Activated CD8-positive, alpha-beta T cell treated with anti-CD3 and anti-CD28 coated beads, Interleukin-2, amount 10 ng/mL, durations not matched to agents 7 days and 5 days (primary cell): ENCODE data around the gene ATXN3. TPM values are rescaled to one million over a fixed set of nuclear protein-coding genes. Genes with fewer than 3 reads are reported as not detected.

Source experiments
- ATAC-seq: fragments of 150-1000 bp; cut with Tn5 transposase; one replicate; pipeline ENCODE4 v1.10.0; 2021; ENCODE audit warnings: moderate library complexity
- CTCF ChIA-PET: fragments of 350-600 bp; sonication (Branson Sonifier 250); formaldehyde crosslinking; loops from one replicate; lab custom pipeline; 2021; ENCODE audit warnings: antibody characterized with exemption; lab: Charles Lee
- POLR2A ChIA-PET: fragments of 350-600 bp; sonication (Branson Sonifier 250); formaldehyde crosslinking; loops from one replicate; lab custom pipeline; 2021; ENCODE audit warnings: antibody characterized with exemption; lab: Charles Lee
- DNase-seq: peaks from one replicate; pipeline ENCODE4 v3.0.0-alpha.2; 2020
- H3K27ac Mint-ChIP-seq: one replicate; pipeline ENCODE4 v1.8.0; 2021; ENCODE audit warnings: mild to moderate bottlenecking, mixed read lengths
- H3K27me3 Mint-ChIP-seq: one replicate; pipeline ENCODE4 v1.8.0; 2021; ENCODE audit warnings: low read depth, mixed read lengths
- H3K36me3 Mint-ChIP-seq: one replicate; pipeline ENCODE4 v1.8.0; 2021; ENCODE audit warnings: low read depth, mixed read lengths
- H3K4me1 Mint-ChIP-seq: one replicate; pipeline ENCODE4 v1.8.0; 2021; ENCODE audit warnings: low read depth, mixed read lengths
- H3K4me3 Mint-ChIP-seq: one replicate; pipeline ENCODE4 v1.8.0; 2021; ENCODE audit warnings: mild to moderate bottlenecking, mixed read lengths
- H3K9me3 Mint-ChIP-seq: one replicate; pipeline ENCODE4 v1.8.0; 2022; ENCODE audit warnings: mixed read lengths; ENCODE audit not compliant: insufficient read depth
- total RNA-seq, 2 experiments: library from RNA; stranded (reverse); gene quantifications; one replicate each; pipeline ENCODE4 v1.2.3, GENCODE V29; 2021

The ATXN3 gene
- total RNA-seq, 2 experiments from 2014 or later = 25.8 to 26.0 TPM

GRCh38 chr14:92121670-92122350 lies 15.4 kb upstream of the ATXN3 start, which contains the start of the genes CPSF2 and NDUFB1:
Gene CPSF2, plus strand, starts transcription at chr14:92121969. Its CDS starts 9,016 bp downstream, at chr14:92130985.
Gene NDUFB1, minus strand, starts transcription at chr14:92121706. Its CDS starts 4,069 bp downstream, at chr14:92117637.
- ChIA-PET CTCF (interaction anchor here (0.8 to 13.4 kb wide), 9 partner anchors 11 to 540 kb away, joined by 3 to 213 read pairs (median 4); partner anchors contain the start of gene ATXN3), POLR2A (interaction anchor here (0.6 to 3.6 kb wide), 16 partner anchors 10 to 619 kb away, joined by 3 to 31 read pairs (median 4); partner anchors contain the start of genes ATXN3 and TRIP11)
- H3K27ac Mint-ChIP-seq = peak within 1 kb of the TSS; percentile 100
- H3K4me3 Mint-ChIP-seq = peak within 1 kb of the TSS; percentile 97
- peaks cover 46% of the 10 kb centered on the region for H3K36me3 Mint-ChIP-seq
- DNase-seq (peak; percentile 88), ATAC-seq (peak; percentile 93)
- H3K4me1 Mint-ChIP-seq = peaks cover 48% of the 10 kb centered on the region
- H3K9me3 Mint-ChIP-seq = no peaks in the 10 kb centered on the region
- no peaks in the 10 kb centered on the region for H3K27me3 Mint-ChIP-seq

GRCh38 chr14:92121207-92121669 lies 14.9 kb upstream of the ATXN3 start:
- peak; percentile 50 for DNase-seq
- H3K27me3 Mint-ChIP-seq = no peaks in the 10 kb centered on the region
- no peaks in the 10 kb centered on the region for H3K9me3 Mint-ChIP-seq
- peaks cover 43% of the 10 kb centered on the region for H3K4me1 Mint-ChIP-seq
- peak; percentile 32 for ATAC-seq
- peaks cover 46% of the 10 kb centered on the region for H3K36me3 Mint-ChIP-seq
- H3K4me3 Mint-ChIP-seq = peak overlapping the region; percentile 97
- POLR2A ChIA-PET = interaction anchor here (0.6 to 3.6 kb wide), 14 partner anchors 10 to 618 kb away, joined by 3 to 31 read pairs (median 4); partner anchors contain the start of genes ATXN3 and TRIP11
- peak overlapping the region; percentile 100 for H3K27ac Mint-ChIP-seq
- CTCF ChIA-PET = interaction anchor here (0.8 to 13.4 kb wide), 8 partner anchors 11 to 540 kb away, joined by 3 to 213 read pairs (median 4); partner anchors contain the start of gene ATXN3

- Mint-ChIP-seq H3K4me3 (no peak overlapping the region), H3K27me3 (no peaks in the 10 kb centered on the region), H3K4me1 (peaks cover 26% of the 10 kb centered on the region), H3K27ac (no peak overlapping the region), H3K36me3 (no peaks in the 10 kb centered on the region), H3K9me3 (no peaks in the 10 kb centered on the region)
- ATAC-seq (no peak), DNase-seq (no peak)
- ChIA-PET CTCF (interaction anchor here (4.7 kb wide), 1 partner anchor 11 kb away, joined by 213 read pairs; the partner anchor contains the start of genes CPSF2 and NDUFB1), POLR2A (interaction anchor here (0.7 to 1.6 kb wide), 2 partner anchors 12 to 69 kb away, joined by 3 to 17 read pairs; partner anchors contain the start of genes CPSF2 and NDUFB1)
Observed at GRCh38 chr14:92109490-92109889, 3.1 kb upstream of the ATXN3 start.

DNA sequence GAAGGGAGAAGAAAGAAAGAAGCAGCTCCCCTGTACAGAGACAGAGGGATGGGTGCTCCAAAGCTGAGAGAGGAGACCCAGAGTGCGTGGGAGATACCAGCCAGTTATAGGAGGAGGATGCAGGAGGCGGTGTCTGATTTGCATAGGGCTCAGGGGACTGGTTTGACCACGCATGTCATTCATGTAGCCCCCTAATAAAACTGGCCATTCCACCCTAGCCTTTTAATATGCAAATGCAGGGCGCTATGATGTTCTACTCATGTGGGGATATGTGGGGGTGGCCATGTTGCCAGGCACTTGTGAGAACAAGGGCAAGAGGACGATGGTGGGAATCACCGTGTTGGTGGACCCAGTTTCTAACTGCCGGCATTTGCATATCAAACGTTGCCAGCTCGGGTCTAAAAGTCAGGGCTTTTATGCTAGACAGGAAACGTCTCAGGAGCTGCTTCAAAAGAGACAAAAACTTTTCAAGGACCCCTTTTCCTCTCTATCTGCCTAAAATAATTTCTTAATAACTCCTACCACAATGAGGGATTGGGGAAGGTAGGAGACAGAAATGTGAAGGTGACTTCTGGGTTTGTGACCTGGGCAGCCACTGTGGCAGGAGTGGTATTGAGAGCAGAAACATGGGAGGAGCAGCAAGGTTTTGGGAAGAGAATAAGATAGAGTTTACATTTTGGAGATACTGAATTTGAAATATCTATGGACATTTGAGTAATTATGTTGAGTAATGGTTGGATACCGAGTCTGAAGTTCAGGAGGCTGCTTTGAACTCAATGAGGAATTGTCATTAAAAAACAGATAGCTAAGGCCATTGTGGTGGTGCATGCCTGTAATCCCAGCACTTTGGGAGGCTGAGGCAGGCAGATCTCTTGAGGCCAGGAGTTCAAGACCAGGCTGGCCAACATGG lies 2.2 kb upstream of the ATXN3 start:
- Mint-ChIP-seq H3K9me3 (no peaks in the 10 kb centered on the region), H3K36me3 (no peaks in the 10 kb centered on the region), H3K27ac (peak overlapping the region; percentile 40), H3K27me3 (no peaks in the 10 kb centered on the region), H3K4me3 (peak overlapping the region; percentile 2), H3K4me1 (peaks cover 30% of the 10 kb centered on the region)
- DNase-seq (peak; percentile 33), ATAC-seq (no peak)
- ChIA-PET POLR2A (interaction anchor here (0.7 to 2.5 kb wide), 3 partner anchors 13 to 68 kb away, joined by 3 to 25 read pairs (median 17); partner anchors contain the start of genes CPSF2, NDUFB1 and TRIP11), CTCF (interaction anchor here (0.6 to 4.7 kb wide), 5 partner anchors 12 to 1078 kb away, joined by 3 to 213 read pairs (median 11); partner anchors contain the start of genes CPSF2 and NDUFB1)

DNA sequence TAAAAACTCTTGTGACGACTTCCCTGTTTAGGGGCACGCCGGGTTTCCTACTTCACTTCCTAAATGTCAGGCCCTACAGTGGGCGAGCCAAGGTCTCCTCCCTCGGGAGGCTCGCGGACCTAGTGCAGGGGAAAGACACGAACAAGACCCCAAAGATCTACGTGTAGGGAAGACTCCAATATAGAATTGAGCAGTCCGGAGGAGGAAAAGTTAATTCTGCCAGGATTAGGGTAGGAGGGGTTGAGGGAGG lies 564 bp downstream of the ATXN3 start:
- H3K4me3 Mint-ChIP-seq = peak overlapping the region; percentile 87
- no peaks in the 10 kb centered on the region for H3K9me3 Mint-ChIP-seq
- peaks cover 33% of the 10 kb centered on the region for H3K4me1 Mint-ChIP-seq
- H3K27ac Mint-ChIP-seq = peak overlapping the region; percentile 89
- ATAC-seq (no peak), DNase-seq (no peak)
- no peaks in the 10 kb centered on the region for H3K36me3 Mint-ChIP-seq
- CTCF ChIA-PET = interaction anchor here (0.7 to 4.7 kb wide), 16 partner anchors 11 to 642 kb away, joined by 3 to 213 read pairs (median 6); partner anchors contain the start of genes CPSF2, NDUFB1 and TRIP11
- POLR2A ChIA-PET = interaction anchor here (1.3 to 3.1 kb wide), 4 partner anchors 16 to 690 kb away, joined by 3 to 31 read pairs (median 14); partner anchors contain the start of genes CPSF2, NDUFB1 and TRIP11
- H3K27me3 Mint-ChIP-seq = no peaks in the 10 kb centered on the region

DNA sequence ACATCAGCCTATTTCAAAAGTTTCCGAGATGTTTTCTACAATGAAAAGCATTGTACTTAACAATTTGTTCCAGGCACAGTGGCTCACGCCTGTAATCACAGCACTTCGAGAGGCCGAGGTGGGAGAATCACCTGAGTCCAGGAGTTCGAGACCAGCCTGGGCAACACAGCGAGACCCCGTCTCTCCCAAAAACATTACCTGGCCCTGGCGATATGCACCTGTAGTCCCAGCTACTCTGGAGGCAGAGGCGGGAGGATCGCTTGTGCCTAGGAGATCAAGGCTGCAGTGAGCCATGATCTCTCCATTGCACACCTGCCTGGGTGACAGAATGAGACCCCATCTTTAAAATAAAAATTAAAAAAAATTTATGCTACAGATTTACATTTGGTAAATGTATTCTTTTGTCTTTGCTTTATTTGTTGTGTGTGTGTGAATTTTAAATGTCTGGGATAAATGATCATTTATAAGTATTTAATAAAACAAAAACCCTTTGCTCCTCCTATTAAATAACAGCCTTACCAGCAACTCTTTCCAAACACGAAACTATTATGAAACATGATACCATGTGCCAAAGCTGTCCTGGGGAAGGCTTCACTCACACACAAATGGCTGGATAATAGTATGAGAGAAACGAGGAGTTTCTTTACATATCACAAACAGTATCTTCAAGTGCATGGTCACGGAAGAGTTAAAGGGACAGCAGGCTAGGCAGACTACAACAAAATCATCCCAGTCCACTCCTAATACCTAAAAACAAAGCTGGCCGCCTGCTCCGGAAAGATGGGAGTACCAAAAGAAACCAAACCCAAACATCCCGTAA lies 1.1 kb downstream of the ATXN3 start:
- peak overlapping the region; percentile 89 for H3K27ac Mint-ChIP-seq
- DNase-seq (no peak), ATAC-seq (no peak)
- peaks cover 33% of the 10 kb centered on the region for H3K4me1 Mint-ChIP-seq
- no peaks in the 10 kb centered on the region for H3K36me3 Mint-ChIP-seq
- CTCF ChIA-PET = interaction anchor here (1.1 to 4.7 kb wide), 9 partner anchors 15 to 464 kb away, joined by 3 to 213 read pairs (median 9); partner anchors contain the start of genes CPSF2, NDUFB1 and TRIP11
- POLR2A ChIA-PET = interaction anchor here (1.4 to 3.1 kb wide), 2 partner anchors 16 to 498 kb away, joined by 3 to 31 read pairs; partner anchors contain the start of genes CPSF2 and NDUFB1
- H3K27me3 Mint-ChIP-seq = no peaks in the 10 kb centered on the region
- no peaks in the 10 kb centered on the region for H3K9me3 Mint-ChIP-seq
- H3K4me3 Mint-ChIP-seq = peak overlapping the region; percentile 87

DNA sequence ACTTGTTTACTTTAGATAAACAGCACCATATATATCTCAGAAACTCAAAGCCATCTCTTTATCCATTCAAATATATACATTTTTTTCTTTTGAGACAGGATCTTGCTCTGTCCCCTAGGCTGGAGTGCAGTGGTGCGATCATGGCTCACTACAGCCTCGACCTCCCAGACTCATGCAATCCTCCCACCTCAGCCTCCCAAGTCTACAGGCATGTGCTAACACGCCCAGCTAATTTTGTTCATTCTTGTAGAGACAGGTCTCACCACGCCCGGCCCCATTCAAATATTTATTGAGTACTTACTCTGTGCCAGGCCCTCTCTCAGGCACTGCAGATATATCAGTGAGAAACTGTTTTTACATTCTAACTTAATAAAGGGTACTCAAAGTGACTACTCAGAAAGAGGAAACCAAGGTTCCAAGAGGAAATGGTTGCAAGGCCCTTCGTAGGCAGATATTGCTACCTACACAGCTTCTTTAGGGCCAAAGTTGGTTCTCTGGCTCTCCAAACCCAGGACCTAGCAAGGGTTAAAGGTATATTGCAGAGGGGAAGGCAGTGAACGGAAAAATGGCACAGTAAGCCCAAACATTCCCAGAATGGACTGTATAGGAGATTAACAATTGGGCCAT lies 2.9 kb downstream of the ATXN3 start:
- no peak overlapping the region for H3K4me3 Mint-ChIP-seq
- no peak for DNase-seq
- H3K4me1 Mint-ChIP-seq = peaks cover 31% of the 10 kb centered on the region
- H3K27ac Mint-ChIP-seq = no peak overlapping the region
- ChIA-PET POLR2A (no interaction called here), CTCF (no interaction called here)
- no peaks in the 10 kb centered on the region for H3K9me3 Mint-ChIP-seq
- ATAC-seq = no peak
- H3K27me3 Mint-ChIP-seq = no peaks in the 10 kb centered on the region
- no peaks in the 10 kb centered on the region for H3K36me3 Mint-ChIP-seq

DNA sequence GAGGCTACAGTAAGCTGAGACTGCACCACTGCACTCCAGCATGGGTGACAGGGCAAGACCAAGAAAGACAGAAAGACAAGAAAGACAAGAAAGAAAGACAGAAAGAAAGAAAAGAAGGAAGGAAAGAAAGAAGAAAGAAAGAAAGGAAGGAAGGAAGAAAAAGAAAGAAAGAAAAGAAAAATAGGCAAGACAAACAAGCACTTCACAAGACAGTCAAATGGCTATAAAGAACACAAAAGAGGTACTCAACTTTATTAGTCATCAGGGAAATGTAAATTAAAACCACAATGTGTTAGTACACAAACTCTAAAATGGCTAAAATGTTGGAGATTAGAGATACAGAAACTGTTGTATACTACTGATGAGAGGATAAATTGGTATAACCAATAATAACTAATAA lies 6.6 kb downstream of the ATXN3 start:
- POLR2A ChIA-PET = interaction anchor here (1.0 kb wide), 1 partner anchor 60 kb away, joined by 5 read pairs; the partner anchor contains the start of gene TRIP11
- H3K9me3 Mint-ChIP-seq = no peaks in the 10 kb centered on the region

DNA sequence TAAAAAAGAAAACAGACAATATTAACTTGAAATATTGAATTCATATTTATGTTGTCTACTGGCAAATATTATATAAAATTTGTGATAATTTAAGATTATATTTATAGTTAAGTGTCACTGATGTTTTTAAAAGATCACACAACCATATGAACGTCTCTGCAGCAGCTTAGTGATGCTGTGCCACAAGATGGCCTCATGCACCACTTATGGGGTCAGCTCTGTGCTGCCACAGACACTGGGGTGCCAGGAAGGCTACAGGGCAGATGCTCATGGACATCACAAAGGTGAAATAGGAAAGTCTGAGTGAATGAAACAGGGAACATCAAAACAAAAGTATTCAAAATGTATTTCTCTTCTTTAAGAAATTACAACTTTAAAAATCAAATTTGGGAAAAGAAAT lies 13.1 kb downstream of the ATXN3 start:
- Mint-ChIP-seq H3K27ac (no peak overlapping the region), H3K36me3 (peaks cover 20% of the 10 kb centered on the region), H3K4me1 (no peaks in the 10 kb centered on the region), H3K27me3 (no peaks in the 10 kb centered on the region), H3K9me3 (no peaks in the 10 kb centered on the region), H3K4me3 (no peak overlapping the region)
- DNase-seq = peak; percentile 31
- no peak for ATAC-seq
- CTCF ChIA-PET = interaction anchor here (0.6 to 1.7 kb wide), 4 partner anchors 13 to 597 kb away, joined by 3 to 9 read pairs (median 3); partner anchors contain the start of gene ATXN3
- POLR2A ChIA-PET = no interaction called here

More for the DNA sequence above, 6.6 kb downstream of the ATXN3 start:
- ATAC-seq = no peak
- Mint-ChIP-seq H3K27me3 (no peaks in the 10 kb centered on the region), H3K4me1 (peaks cover 12% of the 10 kb centered on the region), H3K36me3 (peaks cover 6% of the 10 kb centered on the region), H3K4me3 (no peak overlapping the region), H3K27ac (no peak overlapping the region)
- no peak for DNase-seq
- CTCF ChIA-PET = interaction anchor here (1.0 kb wide), 1 partner anchor 14 kb away, joined by 4 read pairs; no protein-coding TSS in a partner anchor

GRCh38 chr14:92088494-92088893 lies 17.9 kb downstream of the ATXN3 start:
- Mint-ChIP-seq H3K36me3 (peaks cover 27% of the 10 kb centered on the region), H3K9me3 (no peaks in the 10 kb centered on the region), H3K27me3 (no peaks in the 10 kb centered on the region), H3K4me3 (no peak overlapping the region), H3K27ac (no peak overlapping the region), H3K4me1 (no peaks in the 10 kb centered on the region)
- ChIA-PET CTCF (interaction anchor here (3.8 kb wide), 1 partner anchor 18 kb away, joined by 14 read pairs; the partner anchor contains the start of gene ATXN3), POLR2A (no interaction called here)
- ATAC-seq = no peak
- no peak for DNase-seq
